H9 (cell line): ENCODE measurements around the gene SPTLC1. TPM values are rescaled to one million over a fixed set of nuclear protein-coding genes. Genes with fewer than 3 reads are reported as not detected.

Experiments used
- DNase-seq: peaks from one replicate; pipeline ENCODE4 v3.0.0-alpha.2; 2017
- H2AFZ ChIP-seq: one replicate; pipeline ENCODE4 v1.6.1; 2013; ENCODE audit warnings: mild to moderate bottlenecking, low read length, control low read depth, moderate library complexity
- H2AK5ac ChIP-seq: 2 replicates; pipeline ENCODE4 v1.6.1; 2013; ENCODE audit warnings: low read length, control low read depth, mixed read lengths; ENCODE audit not compliant: insufficient read length
- H2BK120ac ChIP-seq: one replicate; pipeline ENCODE4 v1.6.1; 2013; ENCODE audit warnings: low read depth, mild to moderate bottlenecking, low read length, control low read depth, inconsistent platforms; ENCODE audit not compliant: poor library complexity, severe bottlenecking
- H2BK12ac ChIP-seq: 2 replicates; pipeline ENCODE4 v1.6.1; 2013; ENCODE audit warnings: low read length, control low read depth, mixed read lengths, low read depth; ENCODE audit not compliant: insufficient read length
- H2BK15ac ChIP-seq: 2 replicates; pipeline ENCODE4 v1.6.1; 2013; ENCODE audit warnings: low read depth, low read length, control low read depth
- H2BK20ac ChIP-seq: one replicate; pipeline ENCODE4 v1.6.1; 2013; ENCODE audit warnings: low read depth, mild to moderate bottlenecking, low read length, control low read depth, inconsistent platforms; ENCODE audit not compliant: poor library complexity, severe bottlenecking
- H2BK5ac ChIP-seq: 2 replicates; pipeline ENCODE4 v1.6.1; 2013; ENCODE audit warnings: low read length, control low read depth, mixed read lengths; ENCODE audit not compliant: insufficient read length
- H3K14ac ChIP-seq: 2 replicates; pipeline ENCODE4 v1.6.1; 2013; ENCODE audit warnings: low read length, control low read depth; ENCODE audit not compliant: insufficient read depth
- H3K18ac ChIP-seq: 2 replicates; pipeline ENCODE4 v1.6.1; 2013; ENCODE audit warnings: low read depth, mild to moderate bottlenecking, mixed read lengths, low read length, control low read depth; ENCODE audit not compliant: insufficient read length
- H3K23ac ChIP-seq: 2 replicates; pipeline ENCODE4 v1.6.1; 2013; ENCODE audit warnings: low read length, control low read depth, mixed read lengths, low read depth; ENCODE audit not compliant: insufficient read length
- H3K23me2 ChIP-seq: 2 replicates; pipeline ENCODE4 v1.6.1; 2013; ENCODE audit warnings: low read depth, mild to moderate bottlenecking, mixed read lengths, low read length, control low read depth; ENCODE audit not compliant: insufficient read length, poor library complexity, severe bottlenecking
- H3K27ac ChIP-seq: 2 replicates; pipeline ENCODE4 v1.5.1; 2013; ENCODE audit warnings: low read length, control low read depth, mixed read lengths, low read depth; ENCODE audit not compliant: insufficient read length
- H3K27me3 ChIP-seq: 2 replicates; pipeline ENCODE4 v1.6.1; 2013; ENCODE audit warnings: low read length, control low read depth, inconsistent platforms; ENCODE audit not compliant: insufficient read depth
- H3K4ac ChIP-seq: 2 replicates; pipeline ENCODE4 v1.6.1; 2013; ENCODE audit warnings: low read depth, mild to moderate bottlenecking, control low read depth, inconsistent platforms, low read length, moderate library complexity
- H3K4me1 ChIP-seq: 2 replicates; pipeline ENCODE4 v1.6.1; 2013; ENCODE audit warnings: low read length, control low read depth, inconsistent platforms; ENCODE audit not compliant: insufficient read depth
- H3K4me2 ChIP-seq: 2 replicates; pipeline ENCODE4 v1.6.1; 2013; ENCODE audit warnings: low read length, control low read depth, mixed read lengths; ENCODE audit not compliant: insufficient read length, insufficient read depth
- H3K56ac ChIP-seq: 2 replicates; pipeline ENCODE4 v1.6.1; 2013; ENCODE audit warnings: low read depth, mild to moderate bottlenecking, mixed read lengths, low read length, control low read depth; ENCODE audit not compliant: insufficient read length
- H3K79me1 ChIP-seq: 2 replicates; pipeline ENCODE4 v1.6.1; 2013; ENCODE audit warnings: low read depth, mild to moderate bottlenecking, moderate library complexity, low read length, control low read depth, inconsistent platforms; ENCODE audit not compliant: insufficient read depth, poor library complexity, severe bottlenecking
- H3K79me2 ChIP-seq: 2 replicates; pipeline ENCODE4 v1.6.1; 2013; ENCODE audit warnings: low read length, control low read depth, inconsistent platforms; ENCODE audit not compliant: insufficient read depth
- H3K9ac ChIP-seq: 2 replicates; pipeline ENCODE4 v1.6.1; 2013; ENCODE audit warnings: low read length, control low read depth, mixed read lengths; ENCODE audit not compliant: insufficient read length; ENCODE audit errors: extremely low read depth
- H3K9me3 ChIP-seq: one replicate; pipeline ENCODE4 v1.6.1; 2013; ENCODE audit warnings: low read depth, low read length, inconsistent platforms; ENCODE audit not compliant: control insufficient read depth
- H3T11ph ChIP-seq: one replicate; pipeline ENCODE4 v1.6.1; 2013; ENCODE audit warnings: mild to moderate bottlenecking, low read length, control low read depth, inconsistent platforms
- H4K20me1 ChIP-seq: one replicate; pipeline ENCODE4 v1.6.1; 2013; ENCODE audit not compliant: control insufficient read depth, insufficient read length, insufficient read depth
- H4K5ac ChIP-seq: 2 replicates; pipeline ENCODE4 v1.6.1; 2013; ENCODE audit warnings: low read depth, mild to moderate bottlenecking, mixed read lengths, low read length, control low read depth; ENCODE audit not compliant: insufficient read length
- H4K8ac ChIP-seq: replicated peaks from 2 replicates; pipeline ENCODE4 v1.6.1; 2013; ENCODE audit warnings: low read length, control low read depth, mixed read lengths, low read depth; ENCODE audit not compliant: insufficient read length
- H4K91ac ChIP-seq: 2 replicates; pipeline ENCODE4 v1.6.1; 2013; ENCODE audit warnings: low read depth, mild to moderate bottlenecking, moderate library complexity, mixed read lengths, low read length, control low read depth; ENCODE audit not compliant: insufficient read length
- H3K27ac Mint-ChIP-seq, 3 experiments: 2 replicates in 2 of 3; 3 replicates in 1 of 3; pipeline ENCODE4 v1.8.0; 2020 to 2021; ENCODE audit warnings: mixed read lengths in 3 of 3, mild to moderate bottlenecking in 1 of 3, moderate library complexity in 1 of 3
- H3K27me3 Mint-ChIP-seq: 2 replicates; pipeline ENCODE4 v1.8.0; 2021; ENCODE audit warnings: low read depth, mild to moderate bottlenecking, moderate library complexity, mixed read lengths
- H3K36me3 Mint-ChIP-seq, 3 experiments: 2 replicates in 2 of 3; 3 replicates in 1 of 3; pipeline ENCODE4 v1.8.0; 2020 to 2021; ENCODE audit warnings: low read depth in 3 of 3, mixed read lengths in 3 of 3; ENCODE audit not compliant: insufficient read depth in 1 of 3
- H3K4me1 Mint-ChIP-seq, 2 experiments: 2 replicates each; pipeline ENCODE4 v1.8.0; 2020; ENCODE audit warnings: mixed read lengths in 2 of 2
- H3K4me3 Mint-ChIP-seq, 2 experiments: 2 replicates in 1 of 2; 3 replicates in 1 of 2; pipeline ENCODE4 v1.8.0; 2020 to 2021; ENCODE audit warnings: mild to moderate bottlenecking in 2 of 2, mixed read lengths in 2 of 2, moderate library complexity in 1 of 2
- H3K9me3 Mint-ChIP-seq, 2 experiments: 2 replicates in 1 of 2; 3 replicates in 1 of 2; pipeline ENCODE4 v1.8.0; 2020; ENCODE audit warnings: mild to moderate bottlenecking in 2 of 2, mixed read lengths in 2 of 2, moderate library complexity in 1 of 2
- CTCF ChIP-seq: fragments of 200-600 bp; sonication (generic); conservative IDR thresholded peaks from 3 replicates; pipeline ENCODE4 v1.8.0; 2021; ENCODE audit warnings: antibody characterized with exemption, mild to moderate bottlenecking
- WGBS: extraction: QIAGEN DNeasy Blood & Tissue Kit; methylation state at CpG from one replicate; pipeline ENCODE4 v1.1.7; 2013; ENCODE audit warnings: missing lambda C conversion rate, low lambda C conversion rate, mixed read lengths; ENCODE audit not compliant: insufficient read length; ENCODE audit errors: extremely low coverage; 5-methylcytosine and 5-hydroxymethylcytosine counted together
- total RNA-seq: library from RNA; stranded (reverse); gene quantifications from 2 replicates; pipeline ENCODE4 v1.2.1, GENCODE V29; 2021

The SPTLC1 gene
- total RNA-seq, 1 experiment from 2014 or later, result 73.5 TPM

DNA sequence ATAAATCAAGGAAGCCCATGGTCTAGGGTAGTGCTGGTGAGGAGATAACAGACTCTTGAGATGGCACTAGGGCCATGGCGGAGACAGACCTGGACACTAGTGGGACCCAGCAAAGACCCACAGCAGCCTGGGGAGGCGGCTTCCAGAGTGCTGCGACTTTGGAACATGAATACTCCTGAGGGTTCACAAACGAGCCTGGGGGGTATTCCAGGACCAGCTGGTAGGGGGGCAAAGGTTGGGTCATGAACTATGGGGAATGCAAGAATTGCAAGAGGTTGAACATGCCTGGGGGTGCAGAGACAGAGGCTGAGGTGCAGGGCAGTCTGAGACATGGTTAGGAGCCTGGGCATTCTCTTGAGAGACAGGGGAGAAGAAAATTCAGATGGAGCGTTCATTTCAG is 43.8 kb upstream of the SPTLC1 start:
- no CpG with 5 or more reads among the region's 5 CpGs for WGBS
- H3K9ac ChIP-seq, result no peak overlapping the region

More for the DNA sequence above, 43.8 kb upstream of the SPTLC1 start:
- no peak overlapping the region for H4K8ac ChIP-seq
- H2BK20ac ChIP-seq, result no peak overlapping the region
- H3K23me2 ChIP-seq, result no peaks in the 10 kb centered on the region
- no peaks in the 10 kb centered on the region for H3K36me3 Mint-ChIP-seq
- no peak overlapping the region for H3K23ac ChIP-seq
- H2BK5ac ChIP-seq, result no peak overlapping the region
- H3K27me3 ChIP-seq, result no peaks in the 10 kb centered on the region
- H3T11ph ChIP-seq, result no peak overlapping the region
- no peak overlapping the region for H4K91ac ChIP-seq
- no peak overlapping the region for H3K18ac ChIP-seq
- no peaks in the 10 kb centered on the region for H3K79me1 ChIP-seq
- no peak overlapping the region for H3K56ac ChIP-seq
- H3K4me1 Mint-ChIP-seq, result peaks cover 0 to 5% of the 10 kb centered on the region in 2 experiments; a peak in 2 of 4 replicates
- DNase-seq, result no peak
- no peaks in the 10 kb centered on the region for H3K4me1 ChIP-seq
- H3K27ac ChIP-seq, result no peak overlapping the region
- no peak overlapping the region for H3K4me2 ChIP-seq
- no peak overlapping the region for H2BK12ac ChIP-seq
- H3K27me3 Mint-ChIP-seq, result no peaks in the 10 kb centered on the region; the same call in 1 of the 2 replicates
- no peak overlapping the region for H3K27ac Mint-ChIP-seq
- no peak overlapping the region for H2AFZ ChIP-seq
- no peak overlapping the region for H3K14ac ChIP-seq
- no peak overlapping the region for H2AK5ac ChIP-seq
- no peak overlapping the region for H2BK120ac ChIP-seq
- H3K4me3 Mint-ChIP-seq, result no peak overlapping the region
- no peak overlapping the region for H4K5ac ChIP-seq
- H3K4ac ChIP-seq, result no peak overlapping the region
- H2BK15ac ChIP-seq, result no peak overlapping the region
- H3K9me3 Mint-ChIP-seq, result peaks cover 3% of the 10 kb centered on the region in 2 experiments; a peak in 3 of 5 replicates
- no peaks in the 10 kb centered on the region for H4K20me1 ChIP-seq
- no peaks in the 10 kb centered on the region for H3K9me3 ChIP-seq
- H3K79me2 ChIP-seq, result no peaks in the 10 kb centered on the region
- TF ChIP-seq CTCF, result no peak
